H1 (cell line): ENCODE measurements around the gene NUP85. TPM values are rescaled to one million over a fixed set of nuclear protein-coding genes. Genes with fewer than 3 reads are reported as not detected.
A peak's percentile ranks its signal among the peaks of the same experiment; 100 is the strongest.

Experiments
- CTCF ChIA-PET: fragments of 300-600 bp; sonication (Branson Sonifier 250); formaldehyde crosslinking; loops from one replicate; lab custom pipeline; 2021; ENCODE audit not compliant: partially characterized antibody; lab: Charles Lee
- POLR2A ChIA-PET: fragments of 300-600 bp; sonication (Branson Sonifier 250); formaldehyde crosslinking; loops from one replicate; lab custom pipeline; 2021; ENCODE audit warnings: inconsistent platforms; ENCODE audit not compliant: partially characterized antibody; lab: Charles Lee
- DNase-seq, 2 experiments: peaks; one replicate each; pipeline versions ENCODE4 v3.0.0 to v3.0.0-alpha.2; 2010 to 2022; ENCODE audit warnings: low spot score in 2 of 2, low read depth in 1 of 2, mixed read lengths in 1 of 2
- FAIRE-seq: peaks from 2 replicates; lab custom pipeline; 2011; peaks lifted over from hg19 to GRCh38; lab: Jason Lieb, UNC
- H2AFZ ChIP-seq: 2 replicates; pipeline ENCODE4 v1.8.1; 2012; ENCODE audit warnings: low read length, inconsistent platforms
- H2AK5ac ChIP-seq: 2 replicates; pipeline ENCODE4 v1.6.1; 2013; ENCODE audit warnings: low read depth, low read length
- H2BK120ac ChIP-seq: replicated peaks from 2 replicates; pipeline ENCODE3; 2013; ENCODE audit warnings: low read depth, low read length, inconsistent platforms
- H2BK12ac ChIP-seq: 2 replicates; pipeline ENCODE4 v1.6.1; 2013; ENCODE audit warnings: low read depth, low read length
- H2BK15ac ChIP-seq: 2 replicates; pipeline ENCODE4 v1.6.1; 2013; ENCODE audit warnings: low read length
- H2BK20ac ChIP-seq: 2 replicates; pipeline ENCODE4 v1.6.1; 2013; ENCODE audit warnings: low read length
- H2BK5ac ChIP-seq: 2 replicates; pipeline ENCODE4 v1.6.1; 2013; ENCODE audit warnings: low read depth, low read length
- H3K14ac ChIP-seq: 2 replicates; pipeline ENCODE4 v1.6.1; 2013; ENCODE audit warnings: inconsistent platforms; ENCODE audit not compliant: insufficient read length
- H3K18ac ChIP-seq: 2 replicates; pipeline ENCODE4 v1.6.1; 2013; ENCODE audit warnings: low read length; ENCODE audit errors: extremely low read depth
- H3K23ac ChIP-seq: 2 replicates; pipeline ENCODE4 v1.6.1; 2013; ENCODE audit warnings: inconsistent platforms; ENCODE audit not compliant: insufficient read length
- H3K23me2 ChIP-seq: 2 replicates; pipeline ENCODE4 v1.6.1; 2013; ENCODE audit warnings: low read depth, low read length
- H3K27ac ChIP-seq: 2 replicates; pipeline ENCODE4 v1.6.1; 2011; ENCODE audit warnings: low read depth, low read length, inconsistent platforms
- H3K27me3 ChIP-seq, 4 experiments: replicated peaks in 1 of 4; 1 replicate in 1 of 4; 2 replicates in 3 of 4; pipeline versions ENCODE4 v1.6.1 to v1.8.1; 2011 to 2013; ENCODE audit warnings: low read length in 3 of 4, mild to moderate bottlenecking in 3 of 4, inconsistent platforms in 2 of 4, mixed read lengths in 2 of 4, moderate library complexity in 1 of 4; ENCODE audit not compliant: control insufficient read depth in 3 of 4, insufficient read depth in 3 of 4; ENCODE audit errors: extremely low read depth in 1 of 4
- H3K36me3 ChIP-seq, 4 experiments: 2 replicates each; pipeline versions ENCODE4 v1.6.1 to v1.8.1; 2011 to 2013; ENCODE audit warnings: mild to moderate bottlenecking in 4 of 4, low read length in 3 of 4, moderate library complexity in 2 of 4, control low read depth in 1 of 4, inconsistent platforms in 1 of 4; ENCODE audit not compliant: insufficient read depth in 4 of 4, control insufficient read depth in 2 of 4
- H3K4ac ChIP-seq: replicated peaks from 2 replicates; pipeline ENCODE3; 2013; ENCODE audit warnings: low read length, low read depth, mixed read lengths, inconsistent platforms; ENCODE audit not compliant: insufficient read length
- H3K4me1 ChIP-seq, 4 experiments: replicated peaks in 1 of 4; 1 replicate in 1 of 4; 2 replicates in 3 of 4; pipeline versions ENCODE4 v1.6.1 to v1.8.1; 2011 to 2013; ENCODE audit warnings: low read length in 3 of 4, inconsistent platforms in 2 of 4, mixed read lengths in 1 of 4; ENCODE audit not compliant: insufficient read depth in 4 of 4, control insufficient read depth in 3 of 4
- H3K4me2 ChIP-seq, 2 experiments: 2 replicates each; pipeline versions ENCODE4 v1.6.1 to v1.8.1; 2011 to 2013; ENCODE audit warnings: low read depth in 2 of 2, low read length in 2 of 2, control low read depth in 1 of 2, inconsistent platforms in 1 of 2, mild to moderate bottlenecking in 1 of 2; ENCODE audit not compliant: insufficient read depth in 1 of 2
- H3K4me3 ChIP-seq, 4 experiments: fragments of 200-600, 300-600 bp in 1 of 4; sonication (generic), shearing (Covaris generic), sonication (Bioruptor Twin) in 1 of 4; 2 replicates each; pipeline versions ENCODE4 v1.5.1 to v1.8.1; 2011 to 2016; ENCODE audit warnings: low read length in 4 of 4, low read depth in 3 of 4, control low read depth in 2 of 4, inconsistent platforms in 2 of 4, mild to moderate bottlenecking in 2 of 4, mixed read lengths in 1 of 4, moderate library complexity in 1 of 4; ENCODE audit not compliant: insufficient read depth in 2 of 4; ENCODE audit errors: extremely low read depth in 1 of 4
- H3K56ac ChIP-seq: replicated peaks from 2 replicates; pipeline ENCODE3; 2013; ENCODE audit warnings: low read depth, mild to moderate bottlenecking, mixed read lengths, low read length, inconsistent platforms; ENCODE audit not compliant: insufficient read length
- H3K79me1 ChIP-seq: 2 replicates; pipeline ENCODE4 v1.6.1; 2013; ENCODE audit warnings: low read depth, low read length, control low read depth
- H3K79me2 ChIP-seq, 2 experiments: 2 replicates each; pipeline versions ENCODE4 v1.6.1 to v1.8.1; 2012 to 2013; ENCODE audit warnings: low read length in 2 of 2, mild to moderate bottlenecking in 2 of 2, inconsistent platforms in 1 of 2; ENCODE audit not compliant: insufficient read depth in 2 of 2, control insufficient read depth in 1 of 2
- H3K9ac ChIP-seq, 4 experiments: replicated peaks in 1 of 4; 1 replicate in 1 of 4; 2 replicates in 3 of 4; pipeline versions ENCODE4 v1.6.1 to v1.8.1; 2011 to 2013; ENCODE audit warnings: low read depth in 3 of 4, low read length in 3 of 4, control low read depth in 2 of 4, mild to moderate bottlenecking in 2 of 4, moderate library complexity in 2 of 4, inconsistent platforms in 1 of 4; ENCODE audit errors: extremely low read depth in 1 of 4
- H3K9me3 ChIP-seq, 2 experiments: 2 replicates each; pipeline versions ENCODE4 v1.6.1 to v1.8.1; 2012 to 2013; ENCODE audit warnings: mild to moderate bottlenecking in 2 of 2, moderate library complexity in 2 of 2, control low read depth in 1 of 2, inconsistent platforms in 1 of 2, low read depth in 1 of 2, low read length in 1 of 2, mixed read lengths in 1 of 2; ENCODE audit not compliant: insufficient read depth in 2 of 2
- H4K20me1 ChIP-seq, 2 experiments: replicated peaks in 1 of 2; 2 replicates each; pipeline versions ENCODE3 to v1.8.1; 2011 to 2013; ENCODE audit warnings: inconsistent platforms in 2 of 2, low read length in 2 of 2, mild to moderate bottlenecking in 1 of 2; ENCODE audit not compliant: insufficient read depth in 2 of 2, control insufficient read depth in 1 of 2
- H4K5ac ChIP-seq: 2 replicates; pipeline ENCODE4 v1.6.1; 2013; ENCODE audit warnings: low read length, low read depth, mixed read lengths, inconsistent platforms; ENCODE audit not compliant: insufficient read length
- H4K8ac ChIP-seq: 2 replicates; pipeline ENCODE4 v1.8.0; 2013; ENCODE audit warnings: mild to moderate bottlenecking, moderate library complexity, low read length, inconsistent platforms; ENCODE audit not compliant: insufficient read depth; ENCODE audit errors: extremely low read depth
- H4K91ac ChIP-seq: replicated peaks from 2 replicates; pipeline ENCODE3; 2013; ENCODE audit warnings: low read length, mixed read lengths, inconsistent platforms; ENCODE audit not compliant: insufficient read length
- BCL11A ChIP-seq, 2 experiments: IDR thresholded peaks; one replicate each; pipeline ENCODE4 v1.6.1; 2011; ENCODE audit warnings: low read depth in 2 of 2, low read length in 2 of 2, mild to moderate bottlenecking in 2 of 2
- BRCA1 ChIP-seq: IDR thresholded peaks from 2 replicates; pipeline ENCODE4 v1.6.1; 2012; ENCODE audit warnings: low read depth, low read length, improper control_type of control experiment
- GABPA ChIP-seq: IDR thresholded peaks from 2 replicates; pipeline ENCODE4 v1.6.1; 2011; ENCODE audit warnings: mild to moderate bottlenecking, low read length, moderate library complexity, borderline replicate concordance; ENCODE audit not compliant: insufficient read depth
- PHF8 ChIP-seq: fragments of 200-600 bp; sonication (generic); conservative IDR thresholded peaks from 2 replicates; pipeline ENCODE4 v1.7.1; 2012; ENCODE audit warnings: low read depth, mild to moderate bottlenecking, inconsistent platforms, low read length, moderate library complexity
- POLR2A ChIP-seq, 2 experiments: IDR thresholded peaks; 1 replicate in 1 of 2; 2 replicates in 1 of 2; pipeline ENCODE4 v1.6.1; 2011; ENCODE audit warnings: low read depth in 2 of 2, low read length in 2 of 2, mild to moderate bottlenecking in 2 of 2; ENCODE audit errors: control extremely low read depth in 1 of 2
- RXRA ChIP-seq: IDR thresholded peaks from 2 replicates; pipeline ENCODE4 v1.6.1; 2011; ENCODE audit warnings: low read depth, mild to moderate bottlenecking, low read length, moderate library complexity; ENCODE audit not compliant: insufficient read depth
- SAP30 ChIP-seq: fragments of 300-600 bp; sonication (generic); IDR thresholded peaks from 2 replicates; pipeline ENCODE4 v1.7.1; 2012; ENCODE audit warnings: low read length, moderate library complexity, mild to moderate bottlenecking, inconsistent platforms; ENCODE audit not compliant: insufficient read depth, insufficient replicate concordance
- SIN3A ChIP-seq, 2 experiments: IDR thresholded peaks in 1 of 2; conservative IDR thresholded peaks in 1 of 2; 2 replicates each; pipeline ENCODE4 v1.6.1; 2011 to 2012; ENCODE audit warnings: low read length in 2 of 2, improper control_type of control experiment in 1 of 2, low read depth in 1 of 2, mild to moderate bottlenecking in 1 of 2
- SRF ChIP-seq: IDR thresholded peaks from 2 replicates; pipeline ENCODE4 v1.6.1; 2011; ENCODE audit warnings: mild to moderate bottlenecking, low read depth, low read length, moderate library complexity
- SUZ12 ChIP-seq: fragments of 200-600 bp; sonication (generic); IDR thresholded peaks from 2 replicates; pipeline ENCODE4 v1.6.1; 2012; ENCODE audit warnings: mild to moderate bottlenecking, inconsistent platforms, low read length, moderate library complexity, mixed read lengths
- TAF1 ChIP-seq: IDR thresholded peaks from 2 replicates; pipeline ENCODE4 v1.6.1; 2011; ENCODE audit warnings: mild to moderate bottlenecking, low read depth, low read length
- WGBS, 2 experiments: shearing (Covaris generic) in 1 of 2; methylation state at CpG; one replicate each; pipeline versions ENCODE4 v1.1.6 to v1.1.7; 2013 to 2015; ENCODE audit warnings: low lambda C conversion rate in 2 of 2, mixed read lengths in 2 of 2, inconsistent platforms in 1 of 2, low coverage in 1 of 2, missing lambda C conversion rate in 1 of 2; ENCODE audit not compliant: insufficient replicate concordance in 2 of 2, insufficient coverage in 1 of 2, insufficient read length in 1 of 2; ENCODE audit errors: extremely low coverage in 1 of 2, missing lambda C conversion rate in 1 of 2; 5-methylcytosine and 5-hydroxymethylcytosine counted together
- polyA plus RNA-seq, 7 experiments: library from polyadenylated mRNA; depleted of rRNA in 3 of 7; stranded (reverse) in 5 of 7; unstranded in 2 of 7; fragments of >200 nt in 5 of 7; fragments of 200-250 nt in 2 of 7; gene quantifications; 1 replicate in 5 of 7; 2 replicates in 1 of 7; 4 replicates in 1 of 7; pipeline versions ENCODE4 v1.2.1 to v1.2.3, GENCODE V29; 2011 to 2013; ENCODE audit warnings: missing spikeins in 2 of 7, mixed read lengths in 2 of 7
- total RNA-seq: library from RNA; stranded (reverse); fragmentation: NEBNext Ultra II Directional; extraction: Animal tissue kit (Norgen Biotek cat#: 25700); gene quantifications from 2 replicates; pipeline ENCODE4 v1.2.1, GENCODE V29; 2021

Gene NUP85
- total and polyA plus RNA-seq, 2 of the 8 experiments (the other 6 are each of a cell fraction or from before 2014, with no cell fraction given) = 98.5 to 154 TPM

GRCh38 chr17:75261336-75262111 is 56.0 kb downstream of the NUP85 start, which contains the start of the genes GGA3 and MRPS7:
TSS of gene GGA3 (minus strand) at chr17:75261606. CDS start at chr17:75261587, 19 bp downstream.
TSS of gene MRPS7 (plus strand) at chr17:75261879. CDS start at chr17:75261901, 22 bp downstream.
- peak within 1 kb of the TSS; percentile 99 for H4K8ac ChIP-seq
- WGBS, 2 experiments = 1% methylated on average over 40 of the region's 69 CpGs; no CpG with 5 or more reads in 1 of the 2 experiments
- no peak for TF ChIP-seq RXRA
- TF ChIP-seq SRF = no peak
- peak in 1 of 2 experiments; percentile 58; a peak in 2 of 4 replicates for TF ChIP-seq SIN3A (conservative IDR thresholded peaks at IDR 0.05 in 1 of 2, IDR thresholded peaks at IDR 0.05 in 1 of 2; ENCODE audit: low read depth in 1 of 2, low read length in 2 of 2)
- TF ChIP-seq GABPA = 0 out of 2 replicates have a peak, but pooled peaks have one; percentile 47
- TF ChIP-seq SUZ12 = no peak
- peak; percentile 85 to 92 for TF ChIP-seq POLR2A (IDR thresholded peaks at IDR 0.05; ENCODE audit: control extremely low read depth in 1 of 2, low read depth in 2 of 2, low read length in 2 of 2)
- no peak for TF ChIP-seq BCL11A (IDR thresholded peaks at IDR 0.05; ENCODE audit: low read depth in 2 of 2, low read length in 2 of 2)
- TF ChIP-seq TAF1 = peak; percentile 98
- TF ChIP-seq PHF8 = peak; percentile 89
- TF ChIP-seq BRCA1 = peak; percentile 89
- TF ChIP-seq SAP30 = no peak

More at GRCh38 chr17:75261336-75262111, 56.0 kb downstream of the NUP85 start, which contains the start of the genes GGA3 and MRPS7:
- peak within 1 kb of the TSS; percentile 98 to 100 (median 98) for H3K9ac ChIP-seq
- H3K23me2 ChIP-seq = peaks cover 12% of the 10 kb centered on the region
- ChIA-PET CTCF (interaction anchor here (0.7 to 21.2 kb wide), 21 partner anchors 9 to 372 kb away, joined by 3 to 369 read pairs (median 4); partner anchors contain the start of genes MIF4GD, SLC25A19, SMIM5 and TMEM94), POLR2A (interaction anchor here (0.8 to 4.7 kb wide), 41 partner anchors 9 to 524 kb away, joined by 3 to 62 read pairs (median 4); partner anchors contain the start of genes JPT1, MIF4GD, MRPL58 and NUP85)
- peak within 1 kb of the TSS; percentile 30 for H2BK120ac ChIP-seq
- peak within 1 kb of the TSS; percentile 23 for H3K4ac ChIP-seq
- peak within 1 kb of the TSS; percentile 99 for H2BK5ac ChIP-seq
- DNase-seq (peak in 1 of 2 experiments; percentile 96), FAIRE-seq (no peak)
- peaks cover 0 to 6% (median 3%) of the 10 kb centered on the region in 4 experiments; a peak in 4 of 7 replicates for H3K4me1 ChIP-seq
- peaks cover 12 to 26% (median 24%) of the 10 kb centered on the region in 4 experiments for H3K36me3 ChIP-seq
- peak within 1 kb of the TSS; percentile 84 to 94 for H3K4me2 ChIP-seq
- H3K18ac ChIP-seq = peak within 1 kb of the TSS; percentile 95
- H2BK12ac ChIP-seq = peak within 1 kb of the TSS; percentile 95; the same call in 1 of the 2 replicates
- peaks cover 12 to 43% of the 10 kb centered on the region in 2 experiments for H3K79me2 ChIP-seq
- H3K79me1 ChIP-seq = peaks cover 9% of the 10 kb centered on the region
- H2BK15ac ChIP-seq = peak within 1 kb of the TSS; percentile 100
- H3K27ac ChIP-seq = peak within 1 kb of the TSS; percentile 99
- H3K27me3 ChIP-seq = no peaks in the 10 kb centered on the region
- H3K14ac ChIP-seq = no peak within 1 kb of the TSS
- peak within 1 kb of the TSS; percentile 87; the same call in 1 of the 2 replicates for H2AFZ ChIP-seq
- H4K5ac ChIP-seq = peak within 1 kb of the TSS; percentile 98
- peak within 1 kb of the TSS; percentile 89 to 99 (median 94) for H3K4me3 ChIP-seq
- H3K9me3 ChIP-seq = no peaks in the 10 kb centered on the region
- H2AK5ac ChIP-seq = peak within 1 kb of the TSS; percentile 24; the same call in 1 of the 2 replicates
- H4K20me1 ChIP-seq = peaks cover 0 to 6% of the 10 kb centered on the region in 2 experiments
- H3K23ac ChIP-seq = no peak within 1 kb of the TSS
- no peak within 1 kb of the TSS for H2BK20ac ChIP-seq
- H3K56ac ChIP-seq = peak within 1 kb of the TSS; percentile 57
- H4K91ac ChIP-seq = peak within 1 kb of the TSS; percentile 97
